ENCODE measurements around the gene NOS1AP.

The NOS1AP gene

GRCh38 chr1:162059721-162060120 lies 9.8 kb upstream of the NOS1AP start:
- no peak overlapping the region for H2AFZ ChIP-seq (ENCODE audit: low read length)
- no peaks in the 10 kb centered on the region for H3K79me2 ChIP-seq (ENCODE audit: low read length)
- no peak overlapping the region for H3K4me2 ChIP-seq (ENCODE audit: low read depth, low read length)
- no peak overlapping the region for H3K4me3 ChIP-seq (ENCODE audit: low read length)
- H3K9me2 ChIP-seq (replicated peaks; ENCODE audit: insufficient read depth, low read length), result no peaks in the 10 kb centered on the region
- no peak overlapping the region for H3K9ac ChIP-seq (ENCODE audit: low read length)
- H3F3A ChIP-seq (ENCODE audit: insufficient read depth, low read length), result no peaks in the 10 kb centered on the region
- no peaks in the 10 kb centered on the region for H4K20me1 ChIP-seq (ENCODE audit: insufficient read depth, low read length)
- DNase-seq, result no peak
- H3K27me3 ChIP-seq (replicated peaks; ENCODE audit: insufficient read depth, low read length), result no peaks in the 10 kb centered on the region
- H3K27ac ChIP-seq (ENCODE audit: low read length), result no peak overlapping the region
- H3K9me3 ChIP-seq (replicated peaks; ENCODE audit: insufficient read depth, low read length), result no peaks in the 10 kb centered on the region
- no peaks in the 10 kb centered on the region for H3K36me3 ChIP-seq (replicated peaks; ENCODE audit: insufficient read depth, low read length)
- no peaks in the 10 kb centered on the region for H3K4me1 ChIP-seq (ENCODE audit: low read length)
- TF ChIP-seq CTCF (IDR thresholded peaks at IDR 0.05; ENCODE audit: low read length), result no peak
- TF ChIP-seq EZH2phosphoT487 (IDR thresholded peaks at IDR 0.05; ENCODE audit: low read length), result no peak
- no peak for TF ChIP-seq EZH2 (optimal IDR thresholded peaks at IDR 0.05; ENCODE audit: low read depth, low read length)

- Histone ChIP-seq H3K9me3 (replicated peaks; ENCODE audit: insufficient read depth, low read length) (no peaks in the 10 kb centered on the region), H3K27ac (ENCODE audit: low read length) (no peak overlapping the region), H3K4me2 (ENCODE audit: low read depth, low read length) (no peak overlapping the region), H3K27me3 (replicated peaks; ENCODE audit: insufficient read depth, low read length) (no peaks in the 10 kb centered on the region), H3F3A (ENCODE audit: insufficient read depth, low read length) (no peaks in the 10 kb centered on the region), H3K4me1 (ENCODE audit: low read length) (no peaks in the 10 kb centered on the region), H3K9me2 (replicated peaks; ENCODE audit: insufficient read depth, low read length) (no peaks in the 10 kb centered on the region), H3K36me3 (replicated peaks; ENCODE audit: insufficient read depth, low read length) (no peaks in the 10 kb centered on the region), H2AFZ (ENCODE audit: low read length) (no peak overlapping the region), H3K4me3 (ENCODE audit: low read length) (no peak overlapping the region), H3K79me2 (ENCODE audit: low read length) (no peaks in the 10 kb centered on the region), H4K20me1 (ENCODE audit: insufficient read depth, low read length) (no peaks in the 10 kb centered on the region), H3K9ac (ENCODE audit: low read length) (no peak overlapping the region)
- TF ChIP-seq EZH2phosphoT487 (IDR thresholded peaks at IDR 0.05; ENCODE audit: low read length) (no peak), EZH2 (optimal IDR thresholded peaks at IDR 0.05; ENCODE audit: low read depth, low read length) (no peak), CTCF (IDR thresholded peaks at IDR 0.05; ENCODE audit: low read length) (no peak)
- DNase-seq, result no peak
These were observed 9.2 kb upstream of the NOS1AP start for GRCh38 chr1:162060314-162060713.

GRCh38 chr1:162062542-162063015 lies 6.9 kb upstream of the NOS1AP start:
- H3K9me2 ChIP-seq (replicated peaks; ENCODE audit: insufficient read depth, low read length), result no peaks in the 10 kb centered on the region
- H3K4me3 ChIP-seq (ENCODE audit: low read length), result no peak overlapping the region
- no peaks in the 10 kb centered on the region for H3K27me3 ChIP-seq (replicated peaks; ENCODE audit: insufficient read depth, low read length)
- H3K9me3 ChIP-seq (replicated peaks; ENCODE audit: insufficient read depth, low read length), result no peaks in the 10 kb centered on the region
- H3K79me2 ChIP-seq (ENCODE audit: low read length), result no peaks in the 10 kb centered on the region
- no peak for DNase-seq
- no peak overlapping the region for H2AFZ ChIP-seq (ENCODE audit: low read length)
- no peaks in the 10 kb centered on the region for H3K4me1 ChIP-seq (ENCODE audit: low read length)
- no peak overlapping the region for H3K27ac ChIP-seq (ENCODE audit: low read length)
- no peaks in the 10 kb centered on the region for H3K36me3 ChIP-seq (replicated peaks; ENCODE audit: insufficient read depth, low read length)
- TF ChIP-seq CTCF (IDR thresholded peaks at IDR 0.05; ENCODE audit: low read length), result no peak
- TF ChIP-seq EZH2phosphoT487 (IDR thresholded peaks at IDR 0.05; ENCODE audit: low read length), result no peak
- TF ChIP-seq EZH2 (optimal IDR thresholded peaks at IDR 0.05; ENCODE audit: low read depth, low read length), result no peak
- no peaks in the 10 kb centered on the region for H4K20me1 ChIP-seq (ENCODE audit: insufficient read depth, low read length)
- H3K9ac ChIP-seq (ENCODE audit: low read length), result no peak overlapping the region
- no peaks in the 10 kb centered on the region for H3F3A ChIP-seq (ENCODE audit: insufficient read depth, low read length)
- no peak overlapping the region for H3K4me2 ChIP-seq (ENCODE audit: low read depth, low read length)
